ENCODE measurements around the gene FSTL4.

The FSTL4 gene

GRCh38 chr5:133334796-133335639 lies 277.3 kb downstream of the FSTL4 start:
- in situ Hi-C loops (cut with HindIII; ENCODE audit: low pct_ligation_motif_present, low pct_unique_long_range_greater_than_20kb, low sequenced_read_pairs), result no loop called here
- DNase-seq, result no peak

GRCh38 chr5:133333326-133334150 lies 278.8 kb downstream of the FSTL4 start:
- in situ Hi-C loops (cut with HindIII; ENCODE audit: low pct_ligation_motif_present, low pct_unique_long_range_greater_than_20kb, low sequenced_read_pairs), result no loop called here
- no peak for DNase-seq

GRCh38 chr5:133332439-133333024 lies 279.8 kb downstream of the FSTL4 start:
- in situ Hi-C loops (cut with HindIII; ENCODE audit: low pct_ligation_motif_present, low pct_unique_long_range_greater_than_20kb, low sequenced_read_pairs), result no loop called here
- DNase-seq, result no peak

- in situ Hi-C loops (cut with HindIII; ENCODE audit: low pct_ligation_motif_present, low pct_unique_long_range_greater_than_20kb, low sequenced_read_pairs), result no loop called here
- DNase-seq, result no peak
These were observed 280.4 kb downstream of the FSTL4 start for GRCh38 chr5:133331941-133332340.

- no peak for DNase-seq
- in situ Hi-C loops (cut with HindIII; ENCODE audit: low pct_ligation_motif_present, low pct_unique_long_range_greater_than_20kb, low sequenced_read_pairs), result no loop called here
These were observed 281.4 kb downstream of the FSTL4 start for GRCh38 chr5:133330956-133331355.

GRCh38 chr5:133328800-133329199 lies 283.5 kb downstream of the FSTL4 start:
- no peak for DNase-seq
- in situ Hi-C loops (cut with HindIII; ENCODE audit: low pct_ligation_motif_present, low pct_unique_long_range_greater_than_20kb, low sequenced_read_pairs), result no loop called here

GRCh38 chr5:133327946-133328401 lies 284.4 kb downstream of the FSTL4 start:
- no peak for DNase-seq
- in situ Hi-C loops (cut with HindIII; ENCODE audit: low pct_ligation_motif_present, low pct_unique_long_range_greater_than_20kb, low sequenced_read_pairs), result no loop called here

GRCh38 chr5:133326361-133326760 lies 286.0 kb downstream of the FSTL4 start:
- in situ Hi-C loops (cut with HindIII; ENCODE audit: low pct_ligation_motif_present, low pct_unique_long_range_greater_than_20kb, low sequenced_read_pairs), result no loop called here
- no peak for DNase-seq

- DNase-seq, result no peak
- in situ Hi-C loops (cut with HindIII; ENCODE audit: low pct_ligation_motif_present, low pct_unique_long_range_greater_than_20kb, low sequenced_read_pairs), result no loop called here
These were observed 286.5 kb downstream of the FSTL4 start for GRCh38 chr5:133325864-133326263.

GRCh38 chr5:133324926-133325325 lies 287.4 kb downstream of the FSTL4 start:
- in situ Hi-C loops (cut with HindIII; ENCODE audit: low pct_ligation_motif_present, low pct_unique_long_range_greater_than_20kb, low sequenced_read_pairs), result no loop called here
- no peak for DNase-seq

GRCh38 chr5:133323494-133324457 lies 288.6 kb downstream of the FSTL4 start:
- no peak for DNase-seq
- in situ Hi-C loops (cut with HindIII; ENCODE audit: low pct_ligation_motif_present, low pct_unique_long_range_greater_than_20kb, low sequenced_read_pairs), result no loop called here

GRCh38 chr5:133322743-133323142 lies 289.6 kb downstream of the FSTL4 start:
- no peak for DNase-seq
- in situ Hi-C loops (cut with HindIII; ENCODE audit: low pct_ligation_motif_present, low pct_unique_long_range_greater_than_20kb, low sequenced_read_pairs), result no loop called here

- in situ Hi-C loops (cut with HindIII; ENCODE audit: low pct_ligation_motif_present, low pct_unique_long_range_greater_than_20kb, low sequenced_read_pairs), result no loop called here
- DNase-seq, result no peak
These were observed 290.4 kb downstream of the FSTL4 start for GRCh38 chr5:133321833-133322420.

- DNase-seq, result no peak
- in situ Hi-C loops (cut with HindIII; ENCODE audit: low pct_ligation_motif_present, low pct_unique_long_range_greater_than_20kb, low sequenced_read_pairs), result no loop called here
These were observed 291.0 kb downstream of the FSTL4 start for GRCh38 chr5:133321286-133321832.

GRCh38 chr5:133319905-133320520 lies 292.3 kb downstream of the FSTL4 start:
- no peak for DNase-seq
- in situ Hi-C loops (cut with HindIII; ENCODE audit: low pct_ligation_motif_present, low pct_unique_long_range_greater_than_20kb, low sequenced_read_pairs), result no loop called here

GRCh38 chr5:133319244-133319643 lies 293.1 kb downstream of the FSTL4 start:
- no peak for DNase-seq
- in situ Hi-C loops (cut with HindIII; ENCODE audit: low pct_ligation_motif_present, low pct_unique_long_range_greater_than_20kb, low sequenced_read_pairs), result no loop called here

GRCh38 chr5:133317558-133317957 lies 294.8 kb downstream of the FSTL4 start:
- no peak for DNase-seq
- in situ Hi-C loops (cut with HindIII; ENCODE audit: low pct_ligation_motif_present, low pct_unique_long_range_greater_than_20kb, low sequenced_read_pairs), result no loop called here
